HepG2 (cell line): ENCODE measurements around the gene ECHS1. TPM values are rescaled to one million over a fixed set of nuclear protein-coding genes. Genes with fewer than 3 reads are reported as not detected.
A peak's percentile ranks its signal among the peaks of the same experiment; 100 is the strongest.

ENCODE experiments used
- ASH2L ChIP-seq: fragments of 300-600, 200-600 bp; sonication (generic); IDR thresholded peaks from 2 replicates; pipeline ENCODE4 v1.7.0; 2017; ENCODE audit warnings: low read depth, mild to moderate bottlenecking, moderate library complexity, mixed read lengths, low read length; ENCODE audit not compliant: insufficient read length
- CHD2 ChIP-seq: IDR thresholded peaks from 2 replicates; pipeline ENCODE4 v1.6.1; 2011; ENCODE audit warnings: low read depth, low read length, improper control_type of control experiment
- DNMT3B ChIP-seq: conservative IDR thresholded peaks from 2 replicates; pipeline ENCODE4 v1.6.1; 2016; ENCODE audit warnings: missing biosample characterization, control low read depth
- HOXA7 ChIP-seq: sonication (generic); formaldehyde crosslinking; IDR thresholded peaks from 2 replicates; pipeline ENCODE4 v1.8.1; 2022; ENCODE audit warnings: mild to moderate bottlenecking, missing genetic modification reagents, moderate library complexity
- NRL ChIP-seq: sonication (generic); formaldehyde crosslinking; IDR thresholded peaks from 2 replicates; pipeline ENCODE4 v1.5.0; 2020; ENCODE audit warnings: missing genetic modification reagents, mild to moderate bottlenecking, moderate library complexity, borderline replicate concordance
- RAD51 ChIP-seq: fragments of 450-650 bp; IDR thresholded peaks from 2 replicates; pipeline ENCODE4 v1.6.1; 2016; ENCODE audit warnings: borderline replicate concordance
- RBFOX2 ChIP-seq: fragments of 200-400 bp; formaldehyde crosslinking; IDR thresholded peaks from 2 replicates; pipeline ENCODE4 v1.6.1; 2017; ENCODE audit warnings: low read depth, mild to moderate bottlenecking, low read length
- SKI ChIP-seq: fragments of 450-650 bp; IDR thresholded peaks from one replicate; pipeline ENCODE4 v1.6.1; 2018; ENCODE audit warnings: mild to moderate bottlenecking; ENCODE audit not compliant: partially characterized antibody
- SUZ12 ChIP-seq: fragments of 150-350 bp; IDR thresholded peaks from 2 replicates; pipeline ENCODE4 v1.6.1; 2014; ENCODE audit warnings: low read depth, low read length
- TOE1 ChIP-seq: sonication (generic); formaldehyde crosslinking; IDR thresholded peaks from 2 replicates; pipeline ENCODE4 v1.4.0; 2020; ENCODE audit warnings: mild to moderate bottlenecking, missing genetic modification reagents
- ZBTB1 ChIP-seq: sonication (generic); formaldehyde crosslinking; IDR thresholded peaks from 2 replicates; pipeline ENCODE4 v1.4.0; 2020; ENCODE audit warnings: missing genetic modification reagents, borderline replicate concordance
- ZBTB20 ChIP-seq: sonication (generic); formaldehyde crosslinking; IDR thresholded peaks from 2 replicates; pipeline ENCODE4 v1.8.1; 2023; ENCODE audit warnings: missing genetic modification reagents, low read depth, mild to moderate bottlenecking, borderline replicate concordance
- ZNF343 ChIP-seq: sonication (generic); formaldehyde crosslinking; IDR thresholded peaks from 2 replicates; pipeline ENCODE4 v1.4.0; 2020; ENCODE audit warnings: mild to moderate bottlenecking, missing genetic modification reagents
- ZNF572 ChIP-seq: sonication (generic); formaldehyde crosslinking; IDR thresholded peaks from 2 replicates; pipeline ENCODE4 v1.5.1; 2020; ENCODE audit warnings: mild to moderate bottlenecking, missing genetic modification reagents
- polyA plus RNA-seq, 8 experiments: library from polyadenylated mRNA; depleted of rRNA in 3 of 8; stranded (reverse) in 7 of 8; unstranded in 1 of 8; fragments of >200 nt; fragmentation: Illumina TruSeq in 4 of 8; extraction: Trizol in 4 of 8; gene quantifications; 2 replicates each; pipeline versions ENCODE4 v1.2.1 to v1.2.3, GENCODE V29; 2011 to 2016; ENCODE audit warnings: low read depth in 4 of 8, missing spikeins in 1 of 8, mixed read lengths in 1 of 8; ENCODE audit not compliant: insufficient read depth in 1 of 8
- total RNA-seq, 5 experiments: library from RNA; depleted of rRNA; stranded (reverse); fragments of >200 nt; fragmentation: Illumina TruSeq; extraction: Trizol; gene quantifications; 2 replicates each; pipeline ENCODE4 v1.2.3, GENCODE V29; 2016; ENCODE audit warnings: low read depth in 1 of 5
- TF ChIP-seq, protein P1 (sequence below): sonication (generic); formaldehyde crosslinking; IDR thresholded peaks from 2 replicates; pipeline ENCODE4 v1.8.0; 2023; ENCODE audit warnings: mild to moderate bottlenecking, missing genetic modification reagents
- TF ChIP-seq, protein P2 (sequence below): sonication (generic); formaldehyde crosslinking; IDR thresholded peaks from 2 replicates; pipeline ENCODE4 v1.5.0; 2020; ENCODE audit warnings: missing genetic modification reagents
- TF ChIP-seq, protein P3 (sequence below): sonication (generic); formaldehyde crosslinking; IDR thresholded peaks from 2 replicates; pipeline ENCODE4 v1.4.0; 2020; ENCODE audit warnings: low read depth, mild to moderate bottlenecking, missing genetic modification reagents
- TF ChIP-seq, protein P4 (sequence below): sonication (generic); formaldehyde crosslinking; IDR thresholded peaks from 2 replicates; pipeline ENCODE4 v1.5.0; 2020; ENCODE audit warnings: mild to moderate bottlenecking, missing genetic modification reagents, moderate library complexity
- TF ChIP-seq, protein P5 (sequence below): sonication (generic); formaldehyde crosslinking; conservative IDR thresholded peaks from 2 replicates; pipeline ENCODE4 v1.4.0; 2020; ENCODE audit warnings: missing genetic modification reagents

Gene ECHS1
- total and polyA plus RNA-seq, 2 of the 13 experiments (the other 11 are each of a cell fraction or from before 2014, with no cell fraction given) = 32.7 to 195 TPM

DNA sequence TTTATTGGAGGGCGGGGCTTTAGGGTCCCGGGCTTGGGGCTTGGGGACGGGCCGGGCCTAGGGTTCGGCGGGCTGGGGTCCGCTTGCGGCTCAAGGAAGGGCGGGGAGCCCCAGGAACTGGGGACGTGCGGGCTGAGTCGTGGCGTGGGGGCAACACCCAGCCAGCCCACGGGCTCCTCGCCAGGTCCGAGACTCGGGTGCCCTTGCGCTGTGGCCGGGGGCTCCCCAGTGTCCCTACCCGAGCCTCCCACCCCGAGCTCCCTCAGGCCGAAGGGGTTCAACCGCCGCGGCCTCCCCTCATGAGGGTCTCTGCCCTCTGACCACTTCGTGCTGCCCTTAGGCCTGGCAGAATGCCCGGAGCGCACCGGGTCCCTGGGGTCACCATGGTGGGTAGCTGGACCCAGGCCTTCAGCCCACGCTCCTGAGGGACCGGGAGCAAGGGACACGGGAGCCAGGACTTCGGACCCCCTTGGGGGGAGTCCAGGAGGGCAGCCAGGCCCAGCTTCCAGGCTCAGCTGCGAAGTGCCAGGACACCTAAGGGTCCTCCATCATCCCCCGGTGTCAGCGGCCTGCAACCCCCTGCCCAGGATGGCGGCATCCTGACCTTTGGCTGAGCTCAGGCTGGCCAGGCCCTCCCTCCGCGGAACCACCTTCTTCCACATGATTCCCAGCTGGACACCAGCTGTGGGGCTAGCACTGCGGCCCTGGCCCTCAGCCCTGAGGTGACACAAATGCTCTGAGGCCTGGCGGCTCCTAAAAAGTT is 14.8 kb downstream of the ECHS1 start (continued):
- TF ChIP-seq, protein P1, sequence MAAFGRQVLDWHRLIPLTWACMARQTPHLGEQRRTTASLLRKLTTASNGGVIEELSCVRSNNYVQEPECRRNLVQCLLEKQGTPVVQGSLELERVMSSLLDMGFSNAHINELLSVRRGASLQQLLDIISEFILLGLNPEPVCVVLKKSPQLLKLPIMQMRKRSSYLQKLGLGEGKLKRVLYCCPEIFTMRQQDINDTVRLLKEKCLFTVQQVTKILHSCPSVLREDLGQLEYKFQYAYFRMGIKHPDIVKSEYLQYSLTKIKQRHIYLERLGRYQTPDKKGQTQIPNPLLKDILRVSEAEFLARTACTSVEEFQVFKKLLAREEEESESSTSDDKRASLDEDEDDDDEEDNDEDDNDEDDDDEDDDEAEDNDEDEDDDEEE (CRISPR knock-in tag) = no peak
- TF ChIP-seq CHD2 (no peak), ZNF343 (peak; percentile 35; the same call in 1 of the 2 replicates), ZBTB1 (CRISPR knock-in tag) (no peak), SUZ12 (no peak), TOE1 (no peak), RBFOX2 (peak; percentile 63; the same call in 1 of the 2 replicates), RAD51 (no peak), DNMT3B (no peak), HOXA7 (CRISPR knock-in tag) (no peak), ZBTB20 (CRISPR knock-in tag) (peak; percentile 50; the same call in 1 of the 2 replicates), ZNF572 (CRISPR knock-in tag) (0 out of 2 replicates have a peak, but pooled peaks have one; percentile 20), NRL (CRISPR knock-in tag) (peak; percentile 27; the same call in 1 of the 2 replicates), SKI (no peak), ASH2L (no peak)
- TF ChIP-seq, protein P2, sequence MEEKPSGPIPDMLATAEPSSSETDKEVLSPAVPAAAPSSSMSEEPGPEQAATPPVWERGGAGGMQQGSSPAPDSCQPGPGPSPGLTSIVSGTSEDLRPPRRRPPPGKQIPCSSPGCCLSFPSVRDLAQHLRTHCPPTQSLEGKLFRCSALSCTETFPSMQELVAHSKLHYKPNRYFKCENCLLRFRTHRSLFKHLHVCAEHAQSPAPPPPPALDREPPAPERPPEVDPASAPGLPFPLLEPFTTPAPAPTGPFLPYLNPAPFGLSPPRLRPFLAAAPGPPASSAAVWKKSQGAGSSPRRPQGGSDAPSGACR = no peak
- TF ChIP-seq, protein P3, sequence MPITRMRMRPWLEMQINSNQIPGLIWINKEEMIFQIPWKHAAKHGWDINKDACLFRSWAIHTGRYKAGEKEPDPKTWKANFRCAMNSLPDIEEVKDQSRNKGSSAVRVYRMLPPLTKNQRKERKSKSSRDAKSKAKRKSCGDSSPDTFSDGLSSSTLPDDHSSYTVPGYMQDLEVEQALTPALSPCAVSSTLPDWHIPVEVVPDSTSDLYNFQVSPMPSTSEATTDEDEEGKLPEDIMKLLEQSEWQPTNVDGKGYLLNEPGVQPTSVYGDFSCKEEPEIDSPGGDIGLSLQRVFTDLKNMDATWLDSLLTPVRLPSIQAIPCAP = no peak
- TF ChIP-seq, protein P4, sequence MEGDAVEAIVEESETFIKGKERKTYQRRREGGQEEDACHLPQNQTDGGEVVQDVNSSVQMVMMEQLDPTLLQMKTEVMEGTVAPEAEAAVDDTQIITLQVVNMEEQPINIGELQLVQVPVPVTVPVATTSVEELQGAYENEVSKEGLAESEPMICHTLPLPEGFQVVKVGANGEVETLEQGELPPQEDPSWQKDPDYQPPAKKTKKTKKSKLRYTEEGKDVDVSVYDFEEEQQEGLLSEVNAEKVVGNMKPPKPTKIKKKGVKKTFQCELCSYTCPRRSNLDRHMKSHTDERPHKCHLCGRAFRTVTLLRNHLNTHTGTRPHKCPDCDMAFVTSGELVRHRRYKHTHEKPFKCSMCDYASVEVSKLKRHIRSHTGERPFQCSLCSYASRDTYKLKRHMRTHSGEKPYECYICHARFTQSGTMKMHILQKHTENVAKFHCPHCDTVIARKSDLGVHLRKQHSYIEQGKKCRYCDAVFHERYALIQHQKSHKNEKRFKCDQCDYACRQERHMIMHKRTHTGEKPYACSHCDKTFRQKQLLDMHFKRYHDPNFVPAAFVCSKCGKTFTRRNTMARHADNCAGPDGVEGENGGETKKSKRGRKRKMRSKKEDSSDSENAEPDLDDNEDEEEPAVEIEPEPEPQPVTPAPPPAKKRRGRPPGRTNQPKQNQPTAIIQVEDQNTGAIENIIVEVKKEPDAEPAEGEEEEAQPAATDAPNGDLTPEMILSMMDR (CRISPR knock-in tag) = no peak; the same call in 1 of the 2 replicates
- TF ChIP-seq, protein P5, sequence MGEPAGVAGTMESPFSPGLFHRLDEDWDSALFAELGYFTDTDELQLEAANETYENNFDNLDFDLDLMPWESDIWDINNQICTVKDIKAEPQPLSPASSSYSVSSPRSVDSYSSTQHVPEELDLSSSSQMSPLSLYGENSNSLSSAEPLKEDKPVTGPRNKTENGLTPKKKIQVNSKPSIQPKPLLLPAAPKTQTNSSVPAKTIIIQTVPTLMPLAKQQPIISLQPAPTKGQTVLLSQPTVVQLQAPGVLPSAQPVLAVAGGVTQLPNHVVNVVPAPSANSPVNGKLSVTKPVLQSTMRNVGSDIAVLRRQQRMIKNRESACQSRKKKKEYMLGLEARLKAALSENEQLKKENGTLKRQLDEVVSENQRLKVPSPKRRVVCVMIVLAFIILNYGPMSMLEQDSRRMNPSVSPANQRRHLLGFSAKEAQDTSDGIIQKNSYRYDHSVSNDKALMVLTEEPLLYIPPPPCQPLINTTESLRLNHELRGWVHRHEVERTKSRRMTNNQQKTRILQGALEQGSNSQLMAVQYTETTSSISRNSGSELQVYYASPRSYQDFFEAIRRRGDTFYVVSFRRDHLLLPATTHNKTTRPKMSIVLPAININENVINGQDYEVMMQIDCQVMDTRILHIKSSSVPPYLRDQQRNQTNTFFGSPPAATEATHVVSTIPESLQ (CRISPR knock-in tag) = no peak
